ENCODE measurements around the gene NTNG2.

GRCh38 chr9:132157347-132158116 is 4.3 kb upstream of the NTNG2 start:
- TF ChIP-seq EZH2 (IDR thresholded peaks at IDR 0.05) (no peak), POLR2AphosphoS5 (IDR thresholded peaks at IDR 0.05; ENCODE audit: borderline replicate concordance, low read depth, low read length) (no peak), FOXP2 (optimal IDR thresholded peaks at IDR 0.05; ENCODE audit: control extremely low read depth, extremely low read length, insufficient read depth) (no peak)

All from SK-N-MC (cell line).